Spinal cord (tissue), 10 donors: ENCODE measurements around the gene COX7B2. TPM values are rescaled to one million over a fixed set of nuclear protein-coding genes. Genes with fewer than 3 reads are reported as not detected.

Experiments
- DNase-seq, 6 donors: peaks; one replicate each; pipeline versions ENCODE4 v3.0.0 to v3.0.0-alpha.2; 2013 to 2015; ENCODE audit warnings: low spot score in 6 of 6, low read depth in 4 of 6
- H3K27ac ChIP-seq: one replicate; pipeline ENCODE4 v1.5.1; 2013; ENCODE audit warnings: low read depth, low read length, control low read depth
- H3K27me3 ChIP-seq: one replicate; pipeline ENCODE4 v1.6.1; 2013; ENCODE audit warnings: low read length; ENCODE audit not compliant: control insufficient read depth, insufficient read depth
- H3K36me3 ChIP-seq: one replicate; pipeline ENCODE4 v1.6.1; 2013; ENCODE audit warnings: low read length; ENCODE audit not compliant: control insufficient read depth, insufficient read depth
- H3K4me1 ChIP-seq: one replicate; pipeline ENCODE4 v1.6.1; 2013; ENCODE audit warnings: low read length; ENCODE audit not compliant: control insufficient read depth, insufficient read depth
- H3K4me3 ChIP-seq: one replicate; pipeline ENCODE4 v1.5.1; 2013; ENCODE audit warnings: low read depth, low read length, control low read depth
- H3K9me3 ChIP-seq: one replicate; pipeline ENCODE4 v1.6.1; 2013; ENCODE audit warnings: low read length; ENCODE audit not compliant: control insufficient read depth, insufficient read depth
- WGBS: methylation state at CpG from one replicate; pipeline ENCODE4 v1.1.5; 2013; ENCODE audit warnings: missing lambda C conversion rate; ENCODE audit not compliant: insufficient coverage; 5-methylcytosine and 5-hydroxymethylcytosine counted together
- polyA plus RNA-seq, 2 donors: library from polyadenylated mRNA; unstranded; fragments of 120-200 nt; gene quantifications; one replicate each; pipeline ENCODE4 v1.2.1, GENCODE V29; 2013; ENCODE audit not compliant: insufficient read length in 2 of 2
- total RNA-seq, 2 donors: library from RNA; depleted of rRNA in 1 of 2; stranded (reverse); fragments of 120-200 nt in 1 of 2; fragments of >200 nt in 1 of 2; gene quantifications; one replicate each; pipeline versions ENCODE4 v1.2.3 to v1.2.4, GENCODE V29; 2013 to 2014
- donor health status: healthy.

The COX7B2 gene
- total and polyA plus RNA-seq, 4 donors: not detected

- Histone ChIP-seq H3K9me3 (no peaks in the 10 kb centered on the region), H3K4me1 (no peaks in the 10 kb centered on the region), H3K27ac (no peak overlapping the region), H3K36me3 (no peaks in the 10 kb centered on the region), H3K4me3 (no peak overlapping the region), H3K27me3 (no peaks in the 10 kb centered on the region)
- WGBS: no CpG with 5 or more reads among the region's 1 CpG
- DNase-seq: no peak
These were observed 91.2 kb downstream of the COX7B2 start for GRCh38 chr4:46817806-46818205.

GRCh38 chr4:46804781-46805413 lies 104.1 kb downstream of the COX7B2 start:
- no peak for DNase-seq
- Histone ChIP-seq H3K27ac (no peak overlapping the region), H3K27me3 (no peaks in the 10 kb centered on the region), H3K4me3 (no peak overlapping the region), H3K4me1 (no peaks in the 10 kb centered on the region), H3K36me3 (no peaks in the 10 kb centered on the region), H3K9me3 (no peaks in the 10 kb centered on the region)
- WGBS: 91% methylated on average over 22 of the region's 24 CpGs

GRCh38 chr4:46793036-46793435 lies 116.0 kb downstream of the COX7B2 start:
- no peaks in the 10 kb centered on the region for H3K9me3 ChIP-seq
- WGBS: 91% methylated on average over 5 of the region's 6 CpGs
- no peaks in the 10 kb centered on the region for H3K36me3 ChIP-seq
- no peak for DNase-seq
- H3K27me3 ChIP-seq: no peaks in the 10 kb centered on the region
- no peak overlapping the region for H3K4me3 ChIP-seq
- H3K4me1 ChIP-seq: no peaks in the 10 kb centered on the region
- no peak overlapping the region for H3K27ac ChIP-seq

GRCh38 chr4:46781434-46782092 lies 127.5 kb downstream of the COX7B2 start:
- Histone ChIP-seq H3K9me3 (no peaks in the 10 kb centered on the region), H3K4me3 (no peak overlapping the region), H3K4me1 (no peaks in the 10 kb centered on the region), H3K27ac (no peak overlapping the region), H3K27me3 (no peaks in the 10 kb centered on the region), H3K36me3 (no peaks in the 10 kb centered on the region)
- no peak for DNase-seq
- 94% methylated on average over 25 of the region's 25 CpGs for WGBS

- WGBS: 94% methylated on average over 2 of the region's 2 CpGs
- Histone ChIP-seq H3K36me3 (no peaks in the 10 kb centered on the region), H3K4me1 (no peaks in the 10 kb centered on the region), H3K27ac (no peak overlapping the region), H3K4me3 (no peak overlapping the region), H3K9me3 (no peaks in the 10 kb centered on the region), H3K27me3 (no peaks in the 10 kb centered on the region)
- DNase-seq: no peak
These were observed 143.6 kb downstream of the COX7B2 start for GRCh38 chr4:46765465-46765864.

- DNase-seq: no peak
- Histone ChIP-seq H3K27me3 (no peaks in the 10 kb centered on the region), H3K4me3 (no peak overlapping the region), H3K9me3 (no peaks in the 10 kb centered on the region), H3K36me3 (no peaks in the 10 kb centered on the region), H3K27ac (no peak overlapping the region), H3K4me1 (no peaks in the 10 kb centered on the region)
- WGBS: 100% methylated on average over 2 of the region's 3 CpGs
These were observed 179.0 kb downstream of the COX7B2 start for GRCh38 chr4:46730075-46730474.

GRCh38 chr4:46720055-46720454 lies 189.0 kb downstream of the COX7B2 start:
- Histone ChIP-seq H3K4me3 (no peak overlapping the region), H3K9me3 (no peaks in the 10 kb centered on the region), H3K27ac (no peak overlapping the region), H3K27me3 (no peaks in the 10 kb centered on the region), H3K36me3 (no peaks in the 10 kb centered on the region), H3K4me1 (no peaks in the 10 kb centered on the region)
- peak in 2 of 6 donors; percentile 57 to 58 for DNase-seq
- WGBS: no CpG with 5 or more reads among the region's 1 CpG

GRCh38 chr4:46717950-46718349 lies 191.1 kb downstream of the COX7B2 start:
- H3K27ac ChIP-seq: no peak overlapping the region
- no peaks in the 10 kb centered on the region for H3K27me3 ChIP-seq
- H3K4me3 ChIP-seq: no peak overlapping the region
- H3K4me1 ChIP-seq: no peaks in the 10 kb centered on the region
- WGBS: no CpG with 5 or more reads among the region's 1 CpG
- H3K9me3 ChIP-seq: no peaks in the 10 kb centered on the region
- H3K36me3 ChIP-seq: no peaks in the 10 kb centered on the region
- no peak for DNase-seq

GRCh38 chr4:46715468-46715867 lies 193.6 kb downstream of the COX7B2 start:
- WGBS: no CpG with 5 or more reads among the region's 3 CpGs
- no peaks in the 10 kb centered on the region for H3K4me1 ChIP-seq

GRCh38 chr4:46698891-46699290 lies 210.2 kb downstream of the COX7B2 start:
- no peak for DNase-seq
- Histone ChIP-seq H3K4me1 (no peaks in the 10 kb centered on the region), H3K4me3 (no peak overlapping the region), H3K27ac (no peak overlapping the region), H3K9me3 (peaks cover 2% of the 10 kb centered on the region), H3K36me3 (no peaks in the 10 kb centered on the region), H3K27me3 (no peaks in the 10 kb centered on the region)
- WGBS: 94% methylated on average over 16 of the region's 16 CpGs

More at GRCh38 chr4:46715468-46715867, 193.6 kb downstream of the COX7B2 start:
- DNase-seq: no peak
- H3K27me3 ChIP-seq: no peaks in the 10 kb centered on the region
- H3K4me3 ChIP-seq: no peak overlapping the region
- H3K27ac ChIP-seq: no peak overlapping the region
- H3K36me3 ChIP-seq: no peaks in the 10 kb centered on the region
- no peaks in the 10 kb centered on the region for H3K9me3 ChIP-seq
